Fibroblast of villous mesenchyme (primary cell): ENCODE results near the gene RBM23. TPM values are rescaled to one million over a fixed set of nuclear protein-coding genes. Genes with fewer than 3 reads are reported as not detected.
A peak's percentile ranks its signal among the peaks of the same experiment; 100 is the strongest.

Experiments used
- DNase-seq: peaks from one replicate; pipeline ENCODE4 v3.0.0-alpha.2; 2010; ENCODE audit warnings: low read depth
- H3K4me3 ChIP-seq: 2 replicates; pipeline ENCODE4 v1.5.1; 2011; ENCODE audit warnings: low read depth, mild to moderate bottlenecking, low read length
- CTCF ChIP-seq: IDR thresholded peaks from 2 replicates; pipeline ENCODE4 v1.5.1; 2012; ENCODE audit warnings: low read depth, mild to moderate bottlenecking, low read length; ENCODE audit not compliant: insufficient read depth
- total RNA-seq: library from RNA; depleted of rRNA; stranded (reverse); fragments of >200 nt; gene quantifications from 2 replicates; pipeline ENCODE4 v1.2.3, GENCODE V29; 2012

The RBM23 gene
- total RNA-seq, 1 donor = 60.9 TPM

- H3K4me3 ChIP-seq = peak overlapping the region; percentile 76
- peak; percentile 86 for DNase-seq
- TF ChIP-seq CTCF = no peak
Measured at GRCh38 chr14:22887260-22887989, 31.5 kb downstream of the RBM23 start.

- peak overlapping the region; percentile 76 for H3K4me3 ChIP-seq
- TF ChIP-seq CTCF = peak; percentile 7
- DNase-seq = peak; percentile 69
Measured at GRCh38 chr14:22886500-22887259, 32.3 kb downstream of the RBM23 start.

- peak overlapping the region; percentile 76 for H3K4me3 ChIP-seq
- no peak for DNase-seq
- no peak for TF ChIP-seq CTCF
Measured at GRCh38 chr14:22885975-22886374, 33.0 kb downstream of the RBM23 start.

GRCh38 chr14:22884738-22885523, 34.0 kb downstream of the RBM23 start:
- TF ChIP-seq CTCF = no peak
- H3K4me3 ChIP-seq = no peak overlapping the region
- DNase-seq = no peak

GRCh38 chr14:22884076-22884737, 34.7 kb downstream of the RBM23 start:
- TF ChIP-seq CTCF = no peak
- no peak overlapping the region for H3K4me3 ChIP-seq
- no peak for DNase-seq
